GM18519 (cell line): ENCODE data around the gene RGS7BP.
"Not testable (repeated sequence)": the region's sequence is repeated elsewhere in the genome, so short reads cannot be mapped to it uniquely, and the experiment has no call there.

Experiments used
- ATAC-seq: cut with Tn5 transposase; IDR thresholded peaks from one replicate; pipeline ENCODE4 v1.9.1; 2021; ENCODE audit warnings: mild to moderate bottlenecking, moderate library complexity; ENCODE audit not compliant: unreplicated experiment, low FRiP score

RGS7BP gene

DNA sequence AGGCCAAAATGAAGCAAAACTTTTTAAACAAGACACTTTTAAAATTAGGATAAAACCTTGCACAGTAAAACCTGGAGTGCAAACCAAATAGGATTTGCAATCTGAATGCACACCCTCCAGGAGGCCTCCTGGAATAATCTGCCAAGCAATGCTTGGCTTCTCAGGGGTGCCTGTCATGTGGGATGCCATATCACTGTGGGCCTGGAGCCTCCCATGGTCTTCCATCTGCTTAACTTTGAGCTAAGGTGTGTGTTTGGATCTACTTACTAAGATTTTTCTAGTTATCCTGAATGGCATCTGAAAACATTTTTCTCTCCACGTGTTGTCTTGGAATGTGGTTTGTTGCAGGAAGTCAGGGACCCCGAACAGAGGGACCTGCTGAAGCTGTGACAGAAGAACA, 52.1 kb downstream of the RGS7BP start:
- ATAC-seq = no peak

- ATAC-seq = not testable (repeated sequence)
These were observed 52.8 kb downstream of the RGS7BP start for GRCh38 chr5:64558641-64559040.

GRCh38 chr5:64566310-64566916, 60.6 kb downstream of the RGS7BP start:
- no peak for ATAC-seq

GRCh38 chr5:64569858-64570257, 64.0 kb downstream of the RGS7BP start:
- no peak for ATAC-seq

- no peak for ATAC-seq
These were observed 64.7 kb downstream of the RGS7BP start for GRCh38 chr5:64570395-64570996.

DNA sequence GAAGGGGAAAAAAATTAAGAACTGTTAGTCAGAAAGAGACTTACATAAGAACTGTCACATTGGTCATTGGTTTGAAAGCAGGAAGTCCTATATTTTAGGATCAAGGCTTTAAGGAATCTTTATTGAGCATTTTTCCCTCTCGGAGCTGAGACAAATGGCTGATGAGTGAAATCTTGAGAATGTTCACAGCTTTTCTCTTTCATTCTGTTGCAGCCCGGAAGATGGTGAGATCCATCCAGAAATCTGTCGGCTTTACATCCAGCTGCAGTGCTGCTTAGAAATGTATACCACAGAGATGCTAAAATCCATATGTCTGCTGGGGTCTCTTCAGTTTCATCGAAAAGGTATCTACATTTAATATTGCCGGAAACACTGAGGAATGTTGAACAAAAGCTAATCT, 69.7 kb downstream of the RGS7BP start:
- ATAC-seq = no peak

- no peak for ATAC-seq
These were observed 70.4 kb downstream of the RGS7BP start for GRCh38 chr5:64576250-64576649.

DNA sequence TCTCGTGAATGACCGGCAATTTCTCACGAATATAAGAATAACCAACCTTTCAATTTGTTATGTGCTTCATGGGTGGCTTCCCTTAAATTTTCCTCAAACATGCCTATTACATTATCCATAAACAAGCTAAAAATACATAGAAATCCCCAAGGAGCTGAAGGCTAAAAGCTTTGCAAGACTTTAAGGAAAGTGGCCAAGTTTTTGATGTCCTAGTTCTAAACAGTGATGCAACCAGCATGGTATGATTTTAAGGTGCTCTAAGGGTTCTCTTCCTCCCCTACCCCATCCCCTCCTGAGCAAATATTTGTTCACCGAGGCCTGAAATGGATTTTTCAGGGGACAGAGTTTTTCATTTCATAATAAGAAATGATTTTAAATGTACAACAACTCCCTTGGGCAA, 79.8 kb downstream of the RGS7BP start:
- ATAC-seq = no peak

DNA sequence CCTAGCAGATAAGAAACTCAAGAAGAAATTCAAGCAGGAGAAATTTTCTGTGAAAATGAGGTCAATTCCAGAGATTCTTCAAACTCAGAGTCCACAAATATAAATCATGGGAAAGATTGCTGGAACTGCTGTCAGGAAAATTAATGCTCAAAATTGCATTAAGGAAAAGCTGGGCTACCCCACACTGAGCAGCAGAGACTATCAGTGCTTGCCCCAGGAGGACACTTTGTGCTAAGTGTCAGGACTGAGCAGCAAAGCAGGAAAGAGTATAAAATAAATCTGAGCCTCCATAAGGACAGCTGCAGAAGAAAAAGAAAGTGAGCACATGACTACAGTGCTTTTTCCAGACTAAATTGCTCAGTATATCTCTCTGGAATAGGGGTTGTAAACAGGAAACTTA, 81.6 kb downstream of the RGS7BP start:
- no peak for ATAC-seq

- no peak for ATAC-seq
These were observed 87.0 kb downstream of the RGS7BP start for GRCh38 chr5:64592730-64593341.

- no peak for ATAC-seq
These were observed 88.2 kb downstream of the RGS7BP start for GRCh38 chr5:64594025-64594424.

DNA sequence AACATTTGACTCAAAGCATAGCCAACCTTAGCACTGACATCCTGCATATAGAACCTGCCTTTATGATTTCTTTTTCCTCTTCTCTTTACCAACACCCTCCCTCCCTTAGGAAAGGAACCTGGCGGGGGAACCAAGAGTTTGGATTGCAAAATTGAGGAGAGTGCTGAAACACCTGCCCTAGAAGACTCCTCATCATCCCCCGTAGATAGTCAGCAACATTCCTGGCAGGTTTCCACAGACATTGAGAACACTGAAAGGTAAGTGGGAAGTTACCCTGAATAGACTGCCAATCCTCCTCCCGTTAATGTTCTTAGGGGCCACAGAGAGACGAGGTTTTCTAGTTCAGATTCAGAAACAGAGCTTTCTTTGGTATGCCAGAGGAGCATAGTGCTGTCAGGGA, 88.8 kb downstream of the RGS7BP start:
- ATAC-seq = no peak

- ATAC-seq = no peak
These were observed 89.4 kb downstream of the RGS7BP start for GRCh38 chr5:64595031-64595855.

DNA sequence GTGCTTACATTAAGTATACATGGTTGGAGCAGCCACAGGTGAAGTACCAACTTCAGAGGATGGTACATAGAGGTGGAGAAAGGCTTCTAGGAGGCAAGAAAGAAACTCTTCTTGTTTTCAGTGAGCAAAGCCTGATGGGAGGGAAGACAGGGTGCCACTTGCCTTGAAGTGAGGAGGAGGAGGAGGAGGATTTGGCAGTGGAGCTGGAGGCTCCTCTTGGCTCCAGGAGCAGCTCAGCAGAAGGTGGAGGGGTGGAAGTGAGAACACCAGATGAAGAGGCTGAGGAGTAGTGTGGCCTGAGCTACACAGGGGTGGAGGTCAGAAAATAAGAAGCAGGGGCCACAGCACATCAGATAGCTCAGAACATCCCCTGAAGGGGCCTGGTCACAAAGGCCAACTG, 93.4 kb downstream of the RGS7BP start:
- ATAC-seq = no peak

GRCh38 chr5:64603676-64604075, 97.9 kb downstream of the RGS7BP start:
- no peak for ATAC-seq

- no peak for ATAC-seq
These were observed 101.1 kb downstream of the RGS7BP start for GRCh38 chr5:64606926-64607325.

DNA sequence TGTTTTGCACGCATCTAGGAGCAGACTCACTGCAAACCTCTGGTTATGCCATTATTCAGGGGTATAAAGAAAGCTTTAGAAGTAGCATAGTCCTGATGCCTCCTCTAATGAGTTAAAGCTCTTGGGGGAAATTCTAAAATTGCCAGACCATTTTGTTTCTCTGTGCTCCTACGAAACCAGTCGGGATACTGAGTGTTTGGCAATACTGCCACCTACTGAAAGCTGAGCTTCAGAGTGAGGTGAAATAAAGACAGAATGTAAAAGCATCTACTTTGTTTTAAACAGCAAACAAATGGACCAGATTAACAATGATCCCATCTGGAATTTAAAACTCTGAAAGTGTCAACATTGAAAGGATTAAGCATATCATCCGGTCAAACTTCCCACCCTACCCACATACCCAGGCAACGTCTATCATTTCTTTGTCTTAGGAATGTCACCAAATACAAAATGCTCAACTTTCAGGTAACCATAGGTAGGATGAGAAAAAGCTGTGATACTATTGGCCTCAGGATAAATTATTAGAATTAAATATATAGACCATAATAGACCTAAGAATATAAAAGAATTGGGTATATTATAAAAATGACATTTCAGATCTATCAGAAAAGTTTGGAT, 106.6 kb downstream of the RGS7BP start:
- peak; percentile 68 for ATAC-seq

GRCh38 chr5:64615895-64616294, 110.1 kb downstream of the RGS7BP start:
- no peak for ATAC-seq

DNA sequence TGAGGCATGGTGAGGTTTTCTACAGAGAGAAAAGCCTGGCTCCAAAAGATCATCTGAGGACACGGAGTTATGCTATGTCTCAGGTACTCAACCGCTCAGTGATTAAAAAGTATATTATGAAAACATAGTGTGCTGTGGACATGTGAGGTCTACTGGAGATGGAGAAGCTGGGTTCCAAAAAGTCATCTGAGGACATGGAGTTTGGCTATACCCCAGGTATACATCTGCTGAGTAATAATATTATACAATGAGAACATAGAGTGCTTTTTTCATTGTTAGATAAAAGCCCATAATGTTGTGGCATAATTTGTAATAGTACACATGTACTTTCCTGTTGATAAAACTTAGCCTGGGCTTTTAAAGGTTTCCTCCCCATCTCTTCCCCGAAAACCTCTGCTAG, 113.8 kb downstream of the RGS7BP start:
- ATAC-seq = no peak

GRCh38 chr5:64622991-64623390, 117.2 kb downstream of the RGS7BP start:
- no peak for ATAC-seq

GRCh38 chr5:64625678-64626077, 119.9 kb downstream of the RGS7BP start:
- no peak for ATAC-seq
